GM12865 (cell line): ENCODE results near the gene PPP6R3.

Source experiments
- DNase-seq: peaks from one replicate; pipeline ENCODE4 v3.0.0; 2010; ENCODE audit warnings: low read depth
- H3K4me3 ChIP-seq: 2 replicates; pipeline ENCODE4 v1.5.1; 2011; ENCODE audit warnings: mild to moderate bottlenecking, low read depth, low read length, control low read depth
- TF ChIP-seq, protein P1 (sequence below): IDR thresholded peaks from 2 replicates; pipeline ENCODE4 v1.5.1; 2011; ENCODE audit warnings: low read length, control low read depth, low read depth, inconsistent platforms; ENCODE audit not compliant: insufficient read depth; ENCODE audit errors: missing control alignments

PPP6R3 gene

DNA sequence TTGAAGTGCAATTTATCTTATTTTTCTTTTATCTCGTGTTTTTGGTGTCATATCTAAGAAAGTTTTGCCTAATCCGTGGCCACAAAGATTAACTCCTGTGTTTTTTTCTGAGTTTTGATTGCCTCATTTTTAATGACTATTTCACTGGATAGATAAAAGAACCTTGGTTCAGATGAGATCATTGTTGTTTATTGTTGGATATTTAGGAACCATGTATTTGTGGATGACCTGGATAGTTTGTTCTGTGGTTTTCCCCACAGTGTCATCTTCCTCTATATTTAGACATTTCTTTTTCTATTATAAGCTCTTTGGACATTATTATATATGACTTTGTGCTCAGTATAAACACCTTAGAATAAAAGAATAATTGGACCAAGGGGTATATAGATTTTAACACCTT is 37.2 kb downstream of the PPP6R3 start:
- H3K4me3 ChIP-seq, result no peak overlapping the region
- TF ChIP-seq, protein P1, sequence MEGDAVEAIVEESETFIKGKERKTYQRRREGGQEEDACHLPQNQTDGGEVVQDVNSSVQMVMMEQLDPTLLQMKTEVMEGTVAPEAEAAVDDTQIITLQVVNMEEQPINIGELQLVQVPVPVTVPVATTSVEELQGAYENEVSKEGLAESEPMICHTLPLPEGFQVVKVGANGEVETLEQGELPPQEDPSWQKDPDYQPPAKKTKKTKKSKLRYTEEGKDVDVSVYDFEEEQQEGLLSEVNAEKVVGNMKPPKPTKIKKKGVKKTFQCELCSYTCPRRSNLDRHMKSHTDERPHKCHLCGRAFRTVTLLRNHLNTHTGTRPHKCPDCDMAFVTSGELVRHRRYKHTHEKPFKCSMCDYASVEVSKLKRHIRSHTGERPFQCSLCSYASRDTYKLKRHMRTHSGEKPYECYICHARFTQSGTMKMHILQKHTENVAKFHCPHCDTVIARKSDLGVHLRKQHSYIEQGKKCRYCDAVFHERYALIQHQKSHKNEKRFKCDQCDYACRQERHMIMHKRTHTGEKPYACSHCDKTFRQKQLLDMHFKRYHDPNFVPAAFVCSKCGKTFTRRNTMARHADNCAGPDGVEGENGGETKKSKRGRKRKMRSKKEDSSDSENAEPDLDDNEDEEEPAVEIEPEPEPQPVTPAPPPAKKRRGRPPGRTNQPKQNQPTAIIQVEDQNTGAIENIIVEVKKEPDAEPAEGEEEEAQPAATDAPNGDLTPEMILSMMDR, result no peak
- DNase-seq, result no peak

DNA sequence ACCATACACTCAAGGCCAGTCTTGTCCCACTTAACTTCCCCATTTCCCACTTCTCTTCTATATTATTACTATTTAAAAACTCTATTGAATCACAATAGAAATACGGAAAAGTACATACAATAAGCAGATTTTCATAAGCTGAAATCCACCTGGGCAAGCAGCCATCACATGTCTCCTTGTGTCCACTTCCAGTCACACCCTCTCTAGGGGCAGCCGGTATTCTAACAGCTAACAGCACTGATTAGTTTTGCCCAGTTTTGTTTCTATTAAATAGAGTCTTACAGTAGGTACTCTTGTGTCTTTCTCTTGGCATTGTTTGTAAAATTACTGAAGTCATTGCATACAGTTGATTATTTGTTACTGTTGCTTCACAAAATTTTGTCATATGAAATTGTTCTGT is 37.8 kb downstream of the PPP6R3 start:
- TF ChIP-seq, protein P1, result no peak
- no peak for DNase-seq
- no peak overlapping the region for H3K4me3 ChIP-seq

DNA sequence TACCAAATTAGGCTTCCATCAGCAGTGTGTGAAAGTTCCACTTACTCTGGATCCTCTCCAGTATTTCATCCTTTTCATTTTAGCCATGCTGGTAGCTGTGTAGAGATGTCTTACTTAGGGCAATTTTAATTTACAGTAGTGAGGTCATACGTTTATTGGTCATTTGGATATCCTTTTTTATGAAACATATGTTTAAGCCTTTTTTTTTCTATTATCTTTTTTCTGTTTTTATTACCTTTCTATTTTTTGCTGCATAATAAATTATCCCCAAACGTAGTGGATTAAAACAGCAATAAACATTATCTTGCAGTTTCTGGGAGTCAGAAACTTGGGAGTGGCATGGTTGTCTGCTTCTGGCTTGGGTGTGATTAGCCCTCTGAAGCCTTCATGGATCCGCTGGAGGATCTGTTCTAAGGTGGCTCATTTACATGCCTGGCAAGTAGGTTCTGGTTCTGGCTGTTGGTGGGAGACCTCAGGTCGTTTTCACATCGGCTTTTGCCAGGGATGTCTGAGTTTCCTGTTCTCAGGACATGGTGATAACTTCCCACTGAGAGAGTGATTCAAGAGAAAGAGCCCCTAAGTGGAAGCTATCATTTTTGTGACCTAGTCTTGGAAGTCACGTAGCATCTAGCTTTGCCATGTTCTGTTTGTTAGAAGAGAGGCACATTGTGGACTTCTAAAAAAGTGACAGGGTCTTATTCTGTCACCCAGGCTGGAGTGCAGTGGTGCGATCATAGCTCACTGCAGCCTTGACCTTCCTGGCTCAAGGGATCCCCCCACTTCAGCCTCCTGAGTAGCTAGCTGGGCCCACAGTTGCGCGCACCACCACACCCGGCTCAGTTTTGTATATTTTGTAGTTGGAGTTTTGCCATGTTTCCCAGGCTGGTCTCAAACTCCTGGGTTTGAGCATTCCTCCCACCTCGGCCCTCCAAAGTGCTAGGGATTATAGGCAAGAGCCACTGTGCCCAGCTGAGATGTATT is 38.6 kb downstream of the PPP6R3 start:
- peak; percentile 27 for DNase-seq
- TF ChIP-seq, protein P1, result no peak
- no peak overlapping the region for H3K4me3 ChIP-seq

DNA sequence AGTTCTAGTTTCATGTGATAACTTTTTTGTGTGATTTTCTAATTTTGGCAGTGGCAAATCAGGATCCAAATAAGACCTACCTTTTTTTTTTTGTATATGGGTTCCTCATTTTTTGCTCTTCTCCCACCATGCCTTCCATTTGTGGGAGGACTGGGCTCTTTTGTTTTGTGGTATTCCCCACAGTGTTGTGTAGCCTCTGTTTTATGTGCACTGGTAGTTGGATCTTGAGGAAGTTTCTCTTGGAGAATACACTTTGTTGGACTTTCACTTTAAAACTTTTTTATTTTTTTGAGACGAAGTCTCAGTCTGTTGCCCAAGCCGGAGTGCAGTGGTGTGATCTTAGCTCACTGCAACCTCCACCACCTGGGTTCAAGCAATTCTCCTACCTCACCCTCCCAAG is 39.7 kb downstream of the PPP6R3 start:
- no peak for DNase-seq
- TF ChIP-seq, protein P1, result no peak
- no peak overlapping the region for H3K4me3 ChIP-seq

DNA sequence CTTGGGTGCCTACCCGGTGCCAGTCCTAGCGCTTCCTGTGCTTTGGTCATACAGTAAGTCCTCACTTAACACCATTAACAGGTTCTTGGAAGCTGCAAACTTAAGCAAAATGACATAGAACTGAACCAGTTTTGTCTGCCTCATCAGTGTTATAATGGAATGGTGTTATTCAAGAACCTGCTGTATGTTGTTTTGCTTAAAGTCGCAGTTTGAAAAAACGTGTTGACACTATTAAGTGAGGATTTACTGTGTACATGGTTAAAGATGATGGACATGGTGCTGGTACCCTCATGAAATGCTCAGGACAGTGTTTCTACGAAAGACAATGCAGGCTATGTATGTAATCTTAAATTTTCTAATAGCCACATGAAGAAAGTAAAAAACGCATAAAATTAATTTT is 41.3 kb downstream of the PPP6R3 start:
- TF ChIP-seq, protein P1, result no peak
- no peak overlapping the region for H3K4me3 ChIP-seq
- DNase-seq, result no peak

DNA sequence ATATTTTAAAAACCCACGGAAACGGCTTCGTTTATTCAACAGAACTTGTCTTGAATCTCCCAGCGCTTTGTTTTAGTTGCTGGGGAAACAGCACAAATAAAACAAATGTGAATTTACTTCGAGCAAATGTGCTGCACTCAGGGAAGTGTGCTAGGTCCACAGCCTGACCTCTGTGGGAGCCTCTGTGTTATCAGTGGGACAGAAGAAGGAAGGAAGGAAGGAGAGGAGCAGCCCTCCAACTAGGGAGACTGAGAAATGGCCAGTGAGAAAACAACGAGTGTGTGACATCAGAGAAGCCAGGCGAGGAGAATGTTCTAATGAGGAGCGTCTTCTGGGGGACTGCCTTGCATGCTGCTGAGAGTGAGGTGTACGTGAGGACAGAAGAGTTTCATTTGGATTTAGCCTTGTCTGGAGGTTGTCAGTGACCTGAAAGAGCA is 42.7 kb downstream of the PPP6R3 start:
- DNase-seq, result no peak
- TF ChIP-seq, protein P1, result no peak
- no peak overlapping the region for H3K4me3 ChIP-seq
